Prostate gland (tissue), 2 donors: Measurements from ENCODE around the gene BRD1.

Source experiments
- CTCF ChIP-seq, 4 experiments: fragments of 200-600 bp in 2 of 4; fragments of 450-650 bp in 2 of 4; sonication (generic) in 2 of 4; IDR thresholded peaks; 1 replicate in 3 of 4; 2 replicates in 1 of 4; pipeline ENCODE4 v1.5.1; 2016 to 2019; ENCODE audit warnings: antibody characterized with exemption in 4 of 4, mild to moderate bottlenecking in 2 of 4, moderate library complexity in 2 of 4
- POLR2AphosphoS5 ChIP-seq: sonication (generic); formaldehyde crosslinking; IDR thresholded peaks from one replicate; pipeline ENCODE4 v1.6.1; 2017; ENCODE audit warnings: antibody characterized with exemption

DNA sequence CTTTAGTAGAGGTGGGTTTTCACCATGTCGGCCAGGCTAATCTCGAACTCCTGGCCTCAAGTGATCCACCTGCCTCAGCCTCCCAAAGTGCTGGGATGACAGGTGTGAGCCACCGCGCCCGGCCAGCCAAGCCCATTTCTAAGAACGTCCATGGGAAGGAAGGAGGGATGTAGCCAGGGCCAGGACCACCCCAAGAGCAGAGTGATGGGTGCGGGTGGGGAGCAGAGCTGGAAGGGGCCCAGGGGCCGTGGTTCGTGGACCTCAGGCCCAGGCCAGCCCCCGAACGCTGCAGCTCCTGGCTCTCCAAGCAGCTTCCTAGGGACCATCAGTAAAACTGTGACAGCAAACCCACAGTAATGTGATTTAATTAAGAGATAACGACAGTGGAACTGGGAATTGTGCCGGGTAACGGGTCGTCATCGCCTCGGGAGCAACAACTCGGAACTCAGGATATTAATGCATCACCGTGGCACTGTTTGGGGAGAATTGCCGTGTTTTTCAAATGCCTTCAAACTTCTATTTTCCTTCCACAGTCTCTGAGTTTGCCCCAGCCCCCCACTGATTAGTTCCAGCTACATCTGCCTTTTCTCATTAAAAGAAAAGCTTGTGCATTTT lies 74.3 kb downstream of the BRD1 start:
- no peak for TF ChIP-seq POLR2AphosphoS5
- TF ChIP-seq CTCF (IDR thresholded peaks at IDR 0.05), result no peak
